ENCODE results near the gene MYADM. TPM values are rescaled to one million over a fixed set of nuclear protein-coding genes. Genes with fewer than 3 reads are reported as not detected.

Gene MYADM
- total and polyA plus RNA-seq, 2 of the 13 experiments (the other 11 are each of a cell fraction or from before 2014, with no cell fraction given): 19.9 to 38.1 TPM

DNA sequence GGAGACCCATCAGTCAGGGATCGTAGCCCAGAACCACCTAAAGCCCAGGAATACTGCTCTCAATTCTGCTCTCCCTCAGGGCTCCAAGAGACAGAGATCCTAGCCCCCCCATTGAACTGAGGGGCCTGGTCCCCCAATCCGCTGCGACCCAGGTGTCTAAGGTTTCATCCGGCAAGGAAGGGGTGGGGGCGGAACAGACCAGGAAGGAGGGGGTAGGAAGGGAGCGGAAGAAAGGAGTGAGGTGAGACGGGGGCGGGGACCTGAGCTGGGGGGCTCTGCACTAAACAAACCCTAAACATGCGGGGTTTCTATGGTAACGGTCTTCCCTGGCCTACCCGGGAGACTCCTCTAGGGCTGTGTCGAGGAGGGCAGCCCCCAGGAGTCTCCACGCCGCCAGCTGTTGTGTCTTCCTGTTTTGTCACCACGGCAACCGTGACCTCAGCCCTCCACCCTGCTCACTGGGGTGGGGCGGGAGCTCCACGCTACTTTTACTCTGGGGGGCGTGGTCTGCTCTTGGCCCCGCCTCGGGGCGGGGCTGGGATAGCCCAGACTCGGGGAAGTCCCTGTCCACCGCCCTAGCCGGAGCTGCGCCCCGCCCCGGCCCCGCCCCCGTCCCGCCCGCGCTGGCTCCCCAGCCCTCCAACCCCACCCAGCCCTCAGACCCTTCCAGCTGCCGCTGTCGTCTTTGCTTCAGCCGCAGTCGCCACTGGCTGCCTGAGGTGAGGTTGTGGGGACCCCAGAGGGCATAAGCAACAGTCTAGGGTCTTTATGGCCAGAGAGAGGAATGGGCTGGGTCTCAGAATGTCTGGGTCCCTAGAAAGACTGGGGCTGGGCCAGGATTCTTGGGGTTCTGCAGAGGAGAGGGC lies at the start of gene MYADM (continued):
- TF ChIP-seq, protein P1, sequence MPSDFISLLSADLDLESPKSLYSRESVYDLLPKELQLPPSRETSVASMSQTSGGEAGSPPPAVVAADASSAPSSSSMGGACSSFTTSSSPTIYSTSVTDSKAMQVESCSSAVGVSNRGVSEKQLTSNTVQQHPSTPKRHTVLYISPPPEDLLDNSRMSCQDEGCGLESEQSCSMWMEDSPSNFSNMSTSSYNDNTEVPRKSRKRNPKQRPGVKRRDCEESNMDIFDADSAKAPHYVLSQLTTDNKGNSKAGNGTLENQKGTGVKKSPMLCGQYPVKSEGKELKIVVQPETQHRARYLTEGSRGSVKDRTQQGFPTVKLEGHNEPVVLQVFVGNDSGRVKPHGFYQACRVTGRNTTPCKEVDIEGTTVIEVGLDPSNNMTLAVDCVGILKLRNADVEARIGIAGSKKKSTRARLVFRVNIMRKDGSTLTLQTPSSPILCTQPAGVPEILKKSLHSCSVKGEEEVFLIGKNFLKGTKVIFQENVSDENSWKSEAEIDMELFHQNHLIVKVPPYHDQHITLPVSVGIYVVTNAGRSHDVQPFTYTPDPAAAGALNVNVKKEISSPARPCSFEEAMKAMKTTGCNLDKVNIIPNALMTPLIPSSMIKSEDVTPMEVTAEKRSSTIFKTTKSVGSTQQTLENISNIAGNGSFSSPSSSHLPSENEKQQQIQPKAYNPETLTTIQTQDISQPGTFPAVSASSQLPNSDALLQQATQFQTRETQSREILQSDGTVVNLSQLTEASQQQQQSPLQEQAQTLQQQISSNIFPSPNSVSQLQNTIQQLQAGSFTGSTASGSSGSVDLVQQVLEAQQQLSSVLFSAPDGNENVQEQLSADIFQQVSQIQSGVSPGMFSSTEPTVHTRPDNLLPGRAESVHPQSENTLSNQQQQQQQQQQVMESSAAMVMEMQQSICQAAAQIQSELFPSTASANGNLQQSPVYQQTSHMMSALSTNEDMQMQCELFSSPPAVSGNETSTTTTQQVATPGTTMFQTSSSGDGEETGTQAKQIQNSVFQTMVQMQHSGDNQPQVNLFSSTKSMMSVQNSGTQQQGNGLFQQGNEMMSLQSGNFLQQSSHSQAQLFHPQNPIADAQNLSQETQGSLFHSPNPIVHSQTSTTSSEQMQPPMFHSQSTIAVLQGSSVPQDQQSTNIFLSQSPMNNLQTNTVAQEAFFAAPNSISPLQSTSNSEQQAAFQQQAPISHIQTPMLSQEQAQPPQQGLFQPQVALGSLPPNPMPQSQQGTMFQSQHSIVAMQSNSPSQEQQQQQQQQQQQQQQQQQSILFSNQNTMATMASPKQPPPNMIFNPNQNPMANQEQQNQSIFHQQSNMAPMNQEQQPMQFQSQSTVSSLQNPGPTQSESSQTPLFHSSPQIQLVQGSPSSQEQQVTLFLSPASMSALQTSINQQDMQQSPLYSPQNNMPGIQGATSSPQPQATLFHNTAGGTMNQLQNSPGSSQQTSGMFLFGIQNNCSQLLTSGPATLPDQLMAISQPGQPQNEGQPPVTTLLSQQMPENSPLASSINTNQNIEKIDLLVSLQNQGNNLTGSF (CRISPR knock-in tag; IDR thresholded peaks at IDR 0.05): no peak
- TF ChIP-seq RARA (CRISPR knock-in tag; IDR thresholded peaks at IDR 0.05) (peak; percentile 78), NFRKB (IDR thresholded peaks at IDR 0.05) (no peak), ZBTB42 (CRISPR knock-in tag; IDR thresholded peaks at IDR 0.05) (0 out of 2 replicates have a peak, but pooled peaks have one; percentile 48), HNRNPK (IDR thresholded peaks at IDR 0.05; ENCODE audit: low read depth, low read length, poor library complexity, severe bottlenecking) (peak; percentile 42), MTA3 (CRISPR knock-in tag; IDR thresholded peaks at IDR 0.05) (no peak), FOXP1 (IDR thresholded peaks at IDR 0.05) (no peak), FOXP1 (CRISPR knock-in tag; IDR thresholded peaks at IDR 0.05) (peak; percentile 50; the same call in 1 of the 2 replicates), ZEB1 (IDR thresholded peaks at IDR 0.05; ENCODE audit: insufficient replicate concordance, low read depth) (peak; percentile 55), ZNF549 (CRISPR knock-in tag; IDR thresholded peaks at IDR 0.05) (no peak), ZNF33A (CRISPR knock-in tag; IDR thresholded peaks at IDR 0.05; ENCODE audit: borderline replicate concordance) (no peak), PCBP2 (optimal IDR thresholded peaks at IDR 0.05; ENCODE audit: low read depth, low read length, poor library complexity, severe bottlenecking) (no peak), MYC (CRISPR knock-in tag; IDR thresholded peaks at IDR 0.05; ENCODE audit: borderline replicate concordance) (no peak; the same call in 1 of the 2 replicates), ZNF432 (CRISPR knock-in tag; IDR thresholded peaks at IDR 0.05; ENCODE audit: borderline replicate concordance) (no peak), SSRP1 (CRISPR knock-in tag; IDR thresholded peaks at IDR 0.05) (no peak), ZFP36L2 (CRISPR knock-in tag; IDR thresholded peaks at IDR 0.05) (no peak), KLF15 (CRISPR knock-in tag; IDR thresholded peaks at IDR 0.05; ENCODE audit: borderline replicate concordance) (no peak; the same call in 1 of the 2 replicates), RFXAP (CRISPR knock-in tag; IDR thresholded peaks at IDR 0.05; ENCODE audit: borderline replicate concordance) (peak; percentile 81; the same call in 1 of the 2 replicates), ZBTB3 (CRISPR knock-in tag; IDR thresholded peaks at IDR 0.05; ENCODE audit: borderline replicate concordance, low read depth) (0 out of 2 replicates have a peak, but pooled peaks have one; percentile 73), FOXK2 (IDR thresholded peaks at IDR 0.05) (peak; percentile 40; the same call in 1 of the 2 replicates), ZNF367 (CRISPR knock-in tag; IDR thresholded peaks at IDR 0.05; ENCODE audit: borderline replicate concordance) (no peak), GATAD1 (CRISPR knock-in tag; IDR thresholded peaks at IDR 0.05) (peak; percentile 61), ZNF615 (CRISPR knock-in tag; IDR thresholded peaks at IDR 0.05; ENCODE audit: borderline replicate concordance) (no peak), HOXD1 (CRISPR knock-in tag; IDR thresholded peaks at IDR 0.05) (no peak; the same call in 1 of the 2 replicates)
- TF ChIP-seq, protein P2, sequence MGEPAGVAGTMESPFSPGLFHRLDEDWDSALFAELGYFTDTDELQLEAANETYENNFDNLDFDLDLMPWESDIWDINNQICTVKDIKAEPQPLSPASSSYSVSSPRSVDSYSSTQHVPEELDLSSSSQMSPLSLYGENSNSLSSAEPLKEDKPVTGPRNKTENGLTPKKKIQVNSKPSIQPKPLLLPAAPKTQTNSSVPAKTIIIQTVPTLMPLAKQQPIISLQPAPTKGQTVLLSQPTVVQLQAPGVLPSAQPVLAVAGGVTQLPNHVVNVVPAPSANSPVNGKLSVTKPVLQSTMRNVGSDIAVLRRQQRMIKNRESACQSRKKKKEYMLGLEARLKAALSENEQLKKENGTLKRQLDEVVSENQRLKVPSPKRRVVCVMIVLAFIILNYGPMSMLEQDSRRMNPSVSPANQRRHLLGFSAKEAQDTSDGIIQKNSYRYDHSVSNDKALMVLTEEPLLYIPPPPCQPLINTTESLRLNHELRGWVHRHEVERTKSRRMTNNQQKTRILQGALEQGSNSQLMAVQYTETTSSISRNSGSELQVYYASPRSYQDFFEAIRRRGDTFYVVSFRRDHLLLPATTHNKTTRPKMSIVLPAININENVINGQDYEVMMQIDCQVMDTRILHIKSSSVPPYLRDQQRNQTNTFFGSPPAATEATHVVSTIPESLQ (CRISPR knock-in tag; conservative IDR thresholded peaks at IDR 0.05): no peak

All from HepG2 (cell line).